CD14-positive monocyte (primary cell): ENCODE results near the gene CORO1C. TPM values are rescaled to one million over a fixed set of nuclear protein-coding genes. Genes with fewer than 3 reads are reported as not detected.

Experiments used
- DNase-seq, 3 donors: peaks; one replicate each; pipeline ENCODE4 v3.0.0-alpha.2; 2011 to 2022
- H2AFZ ChIP-seq: 2 replicates; pipeline ENCODE4 v1.6.0; 2012; ENCODE audit warnings: mild to moderate bottlenecking, low read depth, low read length, inconsistent platforms; ENCODE audit not compliant: insufficient read depth, poor library complexity, severe bottlenecking
- H3K27ac ChIP-seq, 2 donors: 1 replicate in 1 of 2; 2 replicates in 1 of 2; pipeline ENCODE4 v1.5.1; 2012 to 2013; ENCODE audit warnings: low read length in 2 of 2, control low read depth in 1 of 2, inconsistent platforms in 1 of 2, low read depth in 1 of 2, mild to moderate bottlenecking in 1 of 2
- H3K27me3 ChIP-seq, 2 donors: one replicate each; pipeline versions ENCODE4 v1.6.0 to v1.6.1; 2011 to 2013; ENCODE audit warnings: low read length in 2 of 2; ENCODE audit not compliant: control insufficient read depth in 2 of 2, insufficient read depth in 2 of 2
- H3K36me3 ChIP-seq, 2 donors: replicated peaks in 1 of 2; 1 replicate in 1 of 2; 2 replicates in 1 of 2; pipeline versions ENCODE4 v1.5.1 to v1.6.1; 2012 to 2013; ENCODE audit warnings: low read length in 2 of 2, control low read depth in 1 of 2, inconsistent platforms in 1 of 2, mild to moderate bottlenecking in 1 of 2; ENCODE audit not compliant: insufficient read depth in 2 of 2, control insufficient read depth in 1 of 2
- H3K4me1 ChIP-seq, 2 donors: 1 replicate in 1 of 2; 2 replicates in 1 of 2; pipeline versions ENCODE4 v1.5.1 to v1.6.1; 2012 to 2013; ENCODE audit warnings: low read length in 2 of 2, control low read depth in 1 of 2, inconsistent platforms in 1 of 2, mild to moderate bottlenecking in 1 of 2, moderate library complexity in 1 of 2; ENCODE audit not compliant: insufficient read depth in 2 of 2, control insufficient read depth in 1 of 2
- H3K4me2 ChIP-seq: replicated peaks from 2 replicates; pipeline ENCODE3; 2012; ENCODE audit warnings: low read length, moderate library complexity, mild to moderate bottlenecking; ENCODE audit not compliant: poor library complexity, severe bottlenecking; ENCODE audit errors: extremely low read depth
- H3K4me3 ChIP-seq, 3 experiments: fragments of 200-600 bp in 1 of 3; sonication (generic) in 1 of 3; replicated peaks in 1 of 3; 1 replicate in 2 of 3; 2 replicates in 1 of 3; pipeline ENCODE4 v1.5.1; 2011 to 2013; ENCODE audit warnings: low read length in 3 of 3, mild to moderate bottlenecking in 3 of 3, control low read depth in 2 of 3, low read depth in 2 of 3, inconsistent platforms in 1 of 3, moderate library complexity in 1 of 3
- H3K79me2 ChIP-seq: 2 replicates; pipeline ENCODE4 v1.6.0; 2012; ENCODE audit warnings: mild to moderate bottlenecking, control low read depth, inconsistent platforms, low read length, moderate library complexity; ENCODE audit not compliant: insufficient read depth
- H3K9ac ChIP-seq: 2 replicates; pipeline ENCODE4 v1.6.0; 2017; ENCODE audit warnings: low read length, mild to moderate bottlenecking; ENCODE audit not compliant: insufficient read depth, poor library complexity, severe bottlenecking
- H3K9me3 ChIP-seq, 2 donors: replicated peaks in 1 of 2; 1 replicate in 1 of 2; 2 replicates in 1 of 2; pipeline versions ENCODE4 v1.5.1 to v1.6.1; 2012 to 2013; ENCODE audit warnings: low read length in 2 of 2, control low read depth in 1 of 2; ENCODE audit not compliant: control insufficient read depth in 1 of 2, insufficient read depth in 1 of 2
- H4K20me1 ChIP-seq: 2 replicates; pipeline ENCODE4 v1.6.0; 2012; ENCODE audit warnings: mild to moderate bottlenecking, low read length, control low read depth, moderate library complexity; ENCODE audit not compliant: insufficient read depth
- H3K27ac Mint-ChIP-seq, 7 donors: one replicate each; pipeline ENCODE4 v1.8.0; 2020; ENCODE audit warnings: mild to moderate bottlenecking in 7 of 7, mixed read lengths in 7 of 7, moderate library complexity in 6 of 7, inconsistent platforms in 2 of 7
- H3K27me3 Mint-ChIP-seq, 3 donors: one replicate each; pipeline ENCODE4 v1.8.0; 2021 to 2022; ENCODE audit warnings: low read depth in 3 of 3, mild to moderate bottlenecking in 3 of 3, mixed read lengths in 3 of 3, moderate library complexity in 3 of 3, inconsistent platforms in 1 of 3
- H3K36me3 Mint-ChIP-seq, 2 donors: one replicate each; pipeline ENCODE4 v1.8.0; 2020; ENCODE audit warnings: mixed read lengths in 2 of 2, inconsistent platforms in 1 of 2, mild to moderate bottlenecking in 1 of 2
- H3K4me1 Mint-ChIP-seq: one replicate; pipeline ENCODE4 v1.8.0; 2020; ENCODE audit warnings: mild to moderate bottlenecking, mixed read lengths
- H3K4me3 Mint-ChIP-seq, 2 donors: one replicate each; pipeline ENCODE4 v1.8.0; 2020; ENCODE audit warnings: mild to moderate bottlenecking in 2 of 2, mixed read lengths in 2 of 2, moderate library complexity in 1 of 2
- H3K9me3 Mint-ChIP-seq, 7 donors: one replicate each; pipeline ENCODE4 v1.8.0; 2020 to 2022; ENCODE audit warnings: mixed read lengths in 7 of 7, mild to moderate bottlenecking in 6 of 7, moderate library complexity in 6 of 7, inconsistent platforms in 2 of 7
- CTCF ChIP-seq: fragments of 200-600 bp; IDR thresholded peaks from one replicate; pipeline ENCODE4 v1.8.0; 2022; ENCODE audit warnings: antibody characterized with exemption, mild to moderate bottlenecking
- WGBS: methylation state at CpG from one replicate; pipeline ENCODE4 v1.1.5; 2013; ENCODE audit warnings: missing lambda C conversion rate; ENCODE audit not compliant: insufficient coverage; 5-methylcytosine and 5-hydroxymethylcytosine counted together
- intact Hi-C, 2 donors: fragments of 100-400 bp; cut with micrococcal nuclease; formaldehyde crosslinking; loops; one replicate each; pipeline versions ENCODE4 v1.15.0 to v1.15.1; 2023
- polyA plus RNA-seq, 3 donors: library from polyadenylated mRNA; depleted of rRNA in 1 of 3; unstranded in 2 of 3; stranded (reverse) in 1 of 3; fragments of 300-500 nt in 2 of 3; fragments of >200 nt in 1 of 3; fragmentation: Illumina TruSeq in 2 of 3; gene quantifications; 1 replicate in 2 of 3; 2 replicates in 1 of 3; pipeline ENCODE4 v1.2.3, GENCODE V29; 2012 to 2021

Gene CORO1C
- polyA plus RNA-seq, 3 donors, result 77.5 to 285 (median 229) TPM

GRCh38 chr12:108610336-108610815 lies 120.9 kb downstream of the CORO1C start:
- H3K36me3 Mint-ChIP-seq, result peaks cover 0 to 5% of the 10 kb centered on the region in 2 donors
- no peak overlapping the region for H3K9ac ChIP-seq
- H3K79me2 ChIP-seq, result no peaks in the 10 kb centered on the region
- intact Hi-C loops, result loop anchor here in 1 of 2 donors (10.0 kb wide), 1 partner anchor 484 kb away; the partner anchor contains the start of genes ALKBH2 and UNG
- H3K9me3 ChIP-seq, result no peaks in the 10 kb centered on the region
- H3K27ac Mint-ChIP-seq, result no peak overlapping the region
- H3K4me3 Mint-ChIP-seq, result peak overlapping the region in 1 of 2 donors; percentile 41
- H3K4me3 ChIP-seq, result no peak overlapping the region
- H3K36me3 ChIP-seq, result no peaks in the 10 kb centered on the region
- no peaks in the 10 kb centered on the region for H3K4me1 Mint-ChIP-seq
- no peak overlapping the region for H3K4me2 ChIP-seq
- no peaks in the 10 kb centered on the region for H4K20me1 ChIP-seq
- H3K27me3 Mint-ChIP-seq, result peaks cover 7 to 18% (median 18%) of the 10 kb centered on the region in 3 donors
- H3K4me1 ChIP-seq, result no peaks in the 10 kb centered on the region
- peaks cover 0 to 3% (median 0%) of the 10 kb centered on the region in 7 donors for H3K9me3 Mint-ChIP-seq
- H3K27me3 ChIP-seq, result peaks cover 0 to 5% of the 10 kb centered on the region in 2 donors
- no peak overlapping the region for H3K27ac ChIP-seq
- WGBS, result 95% methylated on average over 6 of the region's 8 CpGs
- no peak for DNase-seq
- no peak for TF ChIP-seq CTCF
- no peak overlapping the region for H2AFZ ChIP-seq

GRCh38 chr12:108609537-108610335 lies 121.6 kb downstream of the CORO1C start:
- peaks cover 0 to 5% of the 10 kb centered on the region in 2 donors for H3K27me3 ChIP-seq
- no peaks in the 10 kb centered on the region for H4K20me1 ChIP-seq
- Mint-ChIP-seq H3K4me3 (no peak overlapping the region), H3K27ac (no peak overlapping the region), H3K27me3 (peaks cover 9 to 19% (median 18%) of the 10 kb centered on the region in 3 donors), H3K36me3 (peaks cover 0 to 5% of the 10 kb centered on the region in 2 donors), H3K4me1 (no peaks in the 10 kb centered on the region), H3K9me3 (peaks cover 0 to 3% (median 0%) of the 10 kb centered on the region in 7 donors)
- no peaks in the 10 kb centered on the region for H3K36me3 ChIP-seq
- H3K79me2 ChIP-seq, result no peaks in the 10 kb centered on the region
- DNase-seq, result no peak
- no peak overlapping the region for H3K4me2 ChIP-seq
- no peak overlapping the region for H3K27ac ChIP-seq
- no peak overlapping the region for H3K4me3 ChIP-seq
- no peak overlapping the region for H3K9ac ChIP-seq
- intact Hi-C loops, result loop anchor here in 1 of 2 donors (10.0 kb wide), 1 partner anchor 485 kb away; the partner anchor contains the start of genes ALKBH2 and UNG
- no peaks in the 10 kb centered on the region for H3K9me3 ChIP-seq
- no peaks in the 10 kb centered on the region for H3K4me1 ChIP-seq
- TF ChIP-seq CTCF, result no peak
- WGBS, result 28% methylated on average over 14 of the region's 21 CpGs
- no peak overlapping the region for H2AFZ ChIP-seq
